ENCODE data around the gene EMID1. TPM values are rescaled to one million over a fixed set of nuclear protein-coding genes. Genes with fewer than 3 reads are reported as not detected.

The EMID1 gene
- total RNA-seq, 1 experiment from 2014 or later, result 6.1 TPM

GRCh38 chr22:29292379-29292778, 86.7 kb downstream of the EMID1 start:
- TF ChIP-seq NR1H2 (CRISPR knock-in tag; IDR thresholded peaks at IDR 0.05), result no peak
- TF ChIP-seq FOXJ3 (CRISPR knock-in tag; IDR thresholded peaks at IDR 0.05; ENCODE audit: borderline replicate concordance), result no peak
- no peak for TF ChIP-seq PRRX2 (CRISPR knock-in tag; IDR thresholded peaks at IDR 0.05)
- no peak for TF ChIP-seq NR3C1 (CRISPR knock-in tag; conservative IDR thresholded peaks at IDR 0.05; ENCODE audit: low read depth)
- no peak for TF ChIP-seq E2F1 (CRISPR knock-in tag; IDR thresholded peaks at IDR 0.05)
- TF ChIP-seq ZNF263 (CRISPR knock-in tag; IDR thresholded peaks at IDR 0.05; ENCODE audit: low read depth), result no peak
- TF ChIP-seq ESRRA (CRISPR knock-in tag; IDR thresholded peaks at IDR 0.05; ENCODE audit: borderline replicate concordance), result no peak
- no peak for TF ChIP-seq ZNF219 (CRISPR knock-in tag; IDR thresholded peaks at IDR 0.05; ENCODE audit: borderline replicate concordance)
- no peak for TF ChIP-seq PREB (CRISPR knock-in tag; IDR thresholded peaks at IDR 0.05; ENCODE audit: borderline replicate concordance)
- no peak for TF ChIP-seq FOXP4 (CRISPR knock-in tag; IDR thresholded peaks at IDR 0.05)
- no peak for TF ChIP-seq IRF2 (CRISPR knock-in tag; IDR thresholded peaks at IDR 0.05; ENCODE audit: borderline replicate concordance, low read depth)
- TF ChIP-seq NR2C2 (CRISPR knock-in tag; IDR thresholded peaks at IDR 0.05), result no peak
- no peak for TF ChIP-seq CBFB (CRISPR knock-in tag; IDR thresholded peaks at IDR 0.05; ENCODE audit: low read depth)
- no peak for TF ChIP-seq SOX15 (CRISPR knock-in tag; IDR thresholded peaks at IDR 0.05)
- no peak for TF ChIP-seq NFE2L1 (CRISPR knock-in tag; IDR thresholded peaks at IDR 0.05)
- no peak for TF ChIP-seq FOXK1 (CRISPR knock-in tag; IDR thresholded peaks at IDR 0.05)
- no peak for TF ChIP-seq FOXP1 (CRISPR knock-in tag; IDR thresholded peaks at IDR 0.05; ENCODE audit: borderline replicate concordance)
- no peak for TF ChIP-seq ELF4 (CRISPR knock-in tag; IDR thresholded peaks at IDR 0.05; ENCODE audit: low read depth)
- TF ChIP-seq PRDM15 (CRISPR knock-in tag; IDR thresholded peaks at IDR 0.05), result no peak
- no peaks in the 10 kb centered on the region for H3K4me1 Mint-ChIP-seq
- peaks cover 97% of the 10 kb centered on the region for H3K36me3 Mint-ChIP-seq
- DNase-seq (ENCODE audit: low spot score), result no peak
- ChIA-PET POLR2A (no interaction called here), CTCF (interaction anchor here (0.7 kb wide), 1 partner anchor 9 kb away, joined by 4 read pairs; no protein-coding TSS in a partner anchor)
- no peak overlapping the region for H3K4me3 Mint-ChIP-seq
- H3K27me3 Mint-ChIP-seq (ENCODE audit: low read depth), result no peaks in the 10 kb centered on the region
- H3K27ac Mint-ChIP-seq, result no peak overlapping the region
- ATAC-seq, result no peak
- H3K9me3 Mint-ChIP-seq, result no peaks in the 10 kb centered on the region

GRCh38 chr22:29298641-29299040, 92.9 kb downstream of the EMID1 start:
- Mint-ChIP-seq H3K4me3 (no peak overlapping the region), H3K27me3 (ENCODE audit: low read depth) (no peaks in the 10 kb centered on the region), H3K27ac (no peak overlapping the region), H3K4me1 (no peaks in the 10 kb centered on the region), H3K9me3 (no peaks in the 10 kb centered on the region), H3K36me3 (peaks cover 65% of the 10 kb centered on the region)
- ATAC-seq (no peak), DNase-seq (ENCODE audit: low spot score) (no peak)
- ChIA-PET CTCF (no interaction called here), POLR2A (interaction anchor here (0.6 kb wide), 1 partner anchor 85 kb away, joined by 3 read pairs; no protein-coding TSS in a partner anchor)
- TF ChIP-seq OVOL2 (CRISPR knock-in tag; IDR thresholded peaks at IDR 0.05; ENCODE audit: borderline replicate concordance) (no peak), MYBL2 (CRISPR knock-in tag; IDR thresholded peaks at IDR 0.05) (no peak), ZBTB43 (CRISPR knock-in tag; IDR thresholded peaks at IDR 0.05) (no peak), NFATC4 (CRISPR knock-in tag; IDR thresholded peaks at IDR 0.05) (no peak), ZNF512 (CRISPR knock-in tag; IDR thresholded peaks at IDR 0.05; ENCODE audit: borderline replicate concordance) (no peak), NFYB (CRISPR knock-in tag; conservative IDR thresholded peaks at IDR 0.05; ENCODE audit: low read depth) (no peak), ZNF416 (CRISPR knock-in tag; IDR thresholded peaks at IDR 0.05) (no peak), ZNF423 (CRISPR knock-in tag; IDR thresholded peaks at IDR 0.05) (no peak)

Measured in WTC11 (cell line).